H4 (cell line): ENCODE data around the gene MS4A5. TPM values are rescaled to one million over a fixed set of nuclear protein-coding genes. Genes with fewer than 3 reads are reported as not detected.
"Not testable (repeated sequence)": the region's sequence is repeated elsewhere in the genome, so short reads cannot be mapped to it uniquely, and the experiment has no call there.

ENCODE experiments used
- DNase-seq: peaks from one replicate; pipeline ENCODE4 v3.0.0-alpha.2; 2015; ENCODE audit warnings: low spot score
- total RNA-seq: library from RNA; depleted of rRNA; stranded (reverse); fragments of >200 nt; shearing (Covaris generic); gene quantifications from 2 replicates; pipeline ENCODE4 v1.2.3, GENCODE V29; 2014; rRNA removed

The MS4A5 gene
- total RNA-seq: not detected in 2 replicates

GRCh38 chr11:60429272-60429671 lies at the start of gene MS4A5:
Gene MS4A5, plus strand, starts transcription at chr11:60429572. Its CDS starts 103 bp downstream, at chr11:60429675.
- no peak for DNase-seq

GRCh38 chr11:60389279-60389910 lies 40.0 kb upstream of the MS4A5 start:
- no peak for DNase-seq

- DNase-seq: no peak
Measured at GRCh38 chr11:60390419-60390818, 39.0 kb upstream of the MS4A5 start.

- DNase-seq: no peak
Measured at GRCh38 chr11:60392361-60392760, 37.0 kb upstream of the MS4A5 start.

- no peak for DNase-seq
Measured at GRCh38 chr11:60393016-60393415, 36.4 kb upstream of the MS4A5 start.

- DNase-seq: no peak
Measured at GRCh38 chr11:60394666-60395380, 34.5 kb upstream of the MS4A5 start.

- DNase-seq: no peak
Measured at GRCh38 chr11:60396382-60396781, 33.0 kb upstream of the MS4A5 start, which contains the start of gene MS4A14. Gene MS4A14, plus strand, starts transcription at chr11:60396459. Its CDS starts 120 bp downstream, at chr11:60396579.

GRCh38 chr11:60396799-60397198 lies 32.6 kb upstream of the MS4A5 start:
- no peak for DNase-seq

GRCh38 chr11:60420015-60420414 lies 9.4 kb upstream of the MS4A5 start:
- no peak for DNase-seq

GRCh38 chr11:60422609-60423008 lies 6.8 kb upstream of the MS4A5 start:
- no peak for DNase-seq

- peak; percentile 93 for DNase-seq
Measured at GRCh38 chr11:60428517-60428916, 855 bp upstream of the MS4A5 start.

GRCh38 chr11:60431251-60431650 lies 1.9 kb downstream of the MS4A5 start:
- DNase-seq: no peak

GRCh38 chr11:60433401-60433800 lies 4.0 kb downstream of the MS4A5 start:
- no peak for DNase-seq

- DNase-seq: no peak
Measured at GRCh38 chr11:60447070-60447469, 17.7 kb downstream of the MS4A5 start.

GRCh38 chr11:60447846-60448245 lies 18.5 kb downstream of the MS4A5 start:
- no peak for DNase-seq

GRCh38 chr11:60451185-60451584 lies 21.8 kb downstream of the MS4A5 start:
- not testable (repeated sequence) for DNase-seq

- DNase-seq: no peak
Measured at GRCh38 chr11:60454212-60454611, 24.8 kb downstream of the MS4A5 start.

- DNase-seq: no peak
Measured at GRCh38 chr11:60455531-60456042, 26.2 kb downstream of the MS4A5 start, which contains the start of gene MS4A1. Gene MS4A1, plus strand, starts transcription at chr11:60455847. Its CDS starts 6,528 bp downstream, at chr11:60462375.

GRCh38 chr11:60457576-60457975 lies 28.2 kb downstream of the MS4A5 start:
- no peak for DNase-seq

- no peak for DNase-seq
Measured at GRCh38 chr11:60459345-60459744, 30.0 kb downstream of the MS4A5 start.

- DNase-seq: no peak
Measured at GRCh38 chr11:60468829-60469228, 39.5 kb downstream of the MS4A5 start.

- DNase-seq: no peak
Measured at GRCh38 chr11:60469723-60470122, 40.4 kb downstream of the MS4A5 start.

- DNase-seq: no peak
Measured at GRCh38 chr11:60477035-60477445, 47.7 kb downstream of the MS4A5 start.
